COLO668 (cell line): ENCODE data around the gene GTF2F2.
A peak's percentile ranks its signal among the peaks of the same experiment; 100 is the strongest.
"Not testable (repeated sequence)": the region's sequence is repeated elsewhere in the genome, so short reads cannot be mapped to it uniquely, and the experiment has no call there.

Experiments used
- DNase-seq: peaks from one replicate; lab custom pipeline; 2025; ENCODE audit not compliant: unreplicated experiment; lab: John Stamatoyannopoulos, UW

The GTF2F2 gene

GRCh38 chr13:45298550-45298949 lies 178.2 kb downstream of the GTF2F2 start:
- not testable (repeated sequence) for DNase-seq

GRCh38 chr13:45299194-45299593 lies 178.9 kb downstream of the GTF2F2 start:
- DNase-seq = no peak

- DNase-seq = no peak
Observed at GRCh38 chr13:45300190-45300985, 180.1 kb downstream of the GTF2F2 start.

- no peak for DNase-seq
Observed at GRCh38 chr13:45301263-45301662, 181.0 kb downstream of the GTF2F2 start.

GRCh38 chr13:45302507-45302906 lies 182.2 kb downstream of the GTF2F2 start:
- DNase-seq = no peak

- DNase-seq = no peak
Observed at GRCh38 chr13:45303026-45303425, 182.7 kb downstream of the GTF2F2 start.

GRCh38 chr13:45303866-45304265 lies 183.6 kb downstream of the GTF2F2 start:
- no peak for DNase-seq

- no peak for DNase-seq
Observed at GRCh38 chr13:45305079-45305478, 184.8 kb downstream of the GTF2F2 start.

- no peak for DNase-seq
Observed at GRCh38 chr13:45306966-45307365, 186.7 kb downstream of the GTF2F2 start.

- no peak for DNase-seq
Observed at GRCh38 chr13:45310341-45311131, 190.2 kb downstream of the GTF2F2 start.

GRCh38 chr13:45314822-45315221 lies 194.5 kb downstream of the GTF2F2 start:
- DNase-seq = no peak

GRCh38 chr13:45315520-45316167 lies 195.3 kb downstream of the GTF2F2 start:
- DNase-seq = no peak

GRCh38 chr13:45316338-45316737 lies 196.0 kb downstream of the GTF2F2 start:
- DNase-seq = no peak

- no peak for DNase-seq
Observed at GRCh38 chr13:45316996-45317395, 196.7 kb downstream of the GTF2F2 start.

- DNase-seq = no peak
Observed at GRCh38 chr13:45320876-45321629, 200.7 kb downstream of the GTF2F2 start.

GRCh38 chr13:45325806-45326205 lies 205.5 kb downstream of the GTF2F2 start:
- DNase-seq = peak; percentile 50

- no peak for DNase-seq
Observed at GRCh38 chr13:45327253-45327955, 207.1 kb downstream of the GTF2F2 start.

- DNase-seq = no peak
Observed at GRCh38 chr13:45328661-45329111, 208.4 kb downstream of the GTF2F2 start.

- no peak for DNase-seq
Observed at GRCh38 chr13:45331123-45331619, 210.9 kb downstream of the GTF2F2 start.

GRCh38 chr13:45331692-45332035 lies 211.4 kb downstream of the GTF2F2 start:
- no peak for DNase-seq
